NB4 (cell line): ENCODE data around the gene CAP1.

ENCODE experiments used
- POLR2A ChIP-seq: IDR thresholded peaks from 2 replicates; pipeline ENCODE4 v1.6.1; 2011; ENCODE audit warnings: mild to moderate bottlenecking; ENCODE audit not compliant: insufficient read length; ENCODE audit errors: extremely low read depth
- TF ChIP-seq, protein P1 (sequence below): IDR thresholded peaks from one replicate; pipeline ENCODE4 v1.5.1; 2012; ENCODE audit warnings: low read depth, low read length
- TF ChIP-seq, protein P2 (sequence below): IDR thresholded peaks from 2 replicates; pipeline ENCODE4 v1.6.1; 2011; ENCODE audit warnings: low read depth, low read length

DNA sequence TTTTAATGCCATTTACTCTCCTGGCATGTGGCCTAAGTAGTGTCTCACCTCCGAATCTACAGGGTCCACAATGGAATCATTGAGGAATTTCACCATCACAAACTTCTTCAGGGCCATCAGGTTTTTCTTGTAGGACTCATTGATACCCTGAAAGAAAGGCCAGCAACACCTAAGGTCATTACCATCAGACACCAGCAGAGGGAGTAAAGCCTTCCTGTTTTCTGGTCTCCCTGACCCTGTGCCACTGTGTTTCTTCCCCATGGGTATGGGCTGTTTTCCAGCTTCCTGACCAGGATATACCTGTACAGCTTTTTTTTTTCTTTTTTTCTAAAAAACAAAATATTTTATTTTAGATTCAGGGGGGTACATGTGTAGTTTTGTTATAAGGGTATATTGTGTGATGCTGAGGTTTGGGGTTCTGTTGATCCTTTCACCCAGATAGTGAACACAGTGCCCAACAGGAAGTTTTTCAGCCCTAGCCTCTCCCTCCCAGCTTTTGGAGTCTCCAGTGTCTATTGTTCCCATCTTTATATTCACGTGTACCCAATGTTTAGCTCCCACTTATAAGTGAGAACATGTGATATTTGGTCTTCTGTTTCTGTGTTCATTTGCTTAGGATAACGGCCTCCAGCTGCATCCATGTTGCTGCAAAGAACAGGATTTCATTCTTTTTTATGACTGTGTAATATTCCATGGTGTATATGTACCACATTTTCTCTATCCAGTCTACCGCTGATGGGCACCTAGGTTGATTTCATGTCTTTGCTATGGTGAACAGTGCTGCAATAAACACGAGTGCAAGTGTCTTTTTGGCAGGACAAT lies 38.2 kb downstream of the CAP1 start:
- TF ChIP-seq, protein P1, sequence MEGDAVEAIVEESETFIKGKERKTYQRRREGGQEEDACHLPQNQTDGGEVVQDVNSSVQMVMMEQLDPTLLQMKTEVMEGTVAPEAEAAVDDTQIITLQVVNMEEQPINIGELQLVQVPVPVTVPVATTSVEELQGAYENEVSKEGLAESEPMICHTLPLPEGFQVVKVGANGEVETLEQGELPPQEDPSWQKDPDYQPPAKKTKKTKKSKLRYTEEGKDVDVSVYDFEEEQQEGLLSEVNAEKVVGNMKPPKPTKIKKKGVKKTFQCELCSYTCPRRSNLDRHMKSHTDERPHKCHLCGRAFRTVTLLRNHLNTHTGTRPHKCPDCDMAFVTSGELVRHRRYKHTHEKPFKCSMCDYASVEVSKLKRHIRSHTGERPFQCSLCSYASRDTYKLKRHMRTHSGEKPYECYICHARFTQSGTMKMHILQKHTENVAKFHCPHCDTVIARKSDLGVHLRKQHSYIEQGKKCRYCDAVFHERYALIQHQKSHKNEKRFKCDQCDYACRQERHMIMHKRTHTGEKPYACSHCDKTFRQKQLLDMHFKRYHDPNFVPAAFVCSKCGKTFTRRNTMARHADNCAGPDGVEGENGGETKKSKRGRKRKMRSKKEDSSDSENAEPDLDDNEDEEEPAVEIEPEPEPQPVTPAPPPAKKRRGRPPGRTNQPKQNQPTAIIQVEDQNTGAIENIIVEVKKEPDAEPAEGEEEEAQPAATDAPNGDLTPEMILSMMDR, result peak; percentile 74
- TF ChIP-seq POLR2A, result no peak
- TF ChIP-seq, protein P2, sequence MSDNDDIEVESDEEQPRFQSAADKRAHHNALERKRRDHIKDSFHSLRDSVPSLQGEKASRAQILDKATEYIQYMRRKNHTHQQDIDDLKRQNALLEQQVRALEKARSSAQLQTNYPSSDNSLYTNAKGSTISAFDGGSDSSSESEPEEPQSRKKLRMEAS, result no peak
